GM12878 (cell line): ENCODE data around the gene TMPRSS6. TPM values are rescaled to one million over a fixed set of nuclear protein-coding genes. Genes with fewer than 3 reads are reported as not detected.
A peak's percentile ranks its signal among the peaks of the same experiment; 100 is the strongest.

Experiments
- ATAC-seq: fragments of 200-7000 bp; cut with Tn5 transposase; 3 replicates; pipeline ENCODE4 v1.9.1; 2020; ENCODE audit warnings: mild to moderate bottlenecking, moderate library complexity
- BruUV-seq: library from RNA; stranded (reverse); fragments of 400-500 nt; replicated peaks from 2 replicates; lab custom pipeline; 2021; lab: Mats Ljungman, UMichigan
- CTCF ChIA-PET: fragments of 300-600 bp; sonication (Branson Sonifier 250); formaldehyde crosslinking; extraction: SDS; loops from one replicate; lab custom pipeline; 2021; ENCODE audit warnings: inconsistent platforms; lab: Yijun Ruan, JAX
- POLR2A ChIA-PET: fragments of 350-600 bp; formaldehyde crosslinking; extraction: SDS; loops from one replicate; lab custom pipeline; 2021; ENCODE audit warnings: inconsistent platforms; lab: Charles Lee
- RAD21 ChIA-PET: fragments of 300-600 bp; sonication (Branson Sonifier 250); formaldehyde crosslinking; loops from one replicate; lab custom pipeline; 2023; ENCODE audit warnings: antibody characterized with exemption; ENCODE audit not compliant: unreplicated experiment; lab: Charles Lee
- SMC1A ChIA-PET: fragments of 300-600 bp; sonication (Branson Sonifier 250); formaldehyde crosslinking; loops from one replicate; lab custom pipeline; 2023; ENCODE audit not compliant: unreplicated experiment, uncharacterized antibody; lab: Charles Lee
- DNase-seq: peaks from one replicate; pipeline ENCODE4 v3.0.0-alpha.2; 2011; ENCODE audit warnings: low read depth, low spot score
- FAIRE-seq: peaks from 3 replicates; lab custom pipeline; 2011; peaks lifted over from hg19 to GRCh38; lab: Jason Lieb, UNC
- H2AFZ ChIP-seq: 2 replicates; pipeline ENCODE4 v1.6.0; 2011; ENCODE audit warnings: low read depth, low read length, control low read depth; ENCODE audit not compliant: control insufficient read depth
- H3K27ac ChIP-seq: 2 replicates; pipeline ENCODE4 v1.5.1; 2011; ENCODE audit warnings: control low read depth; ENCODE audit not compliant: control insufficient read depth, insufficient read depth
- H3K27me3 ChIP-seq, 2 experiments: replicated peaks in 1 of 2; 2 replicates each; pipeline versions ENCODE4 v1.6.0 to v1.6.1; 2011; ENCODE audit warnings: low read length in 1 of 2; ENCODE audit not compliant: control insufficient read depth in 2 of 2, insufficient read depth in 2 of 2
- H3K36me3 ChIP-seq, 2 experiments: 2 replicates each; pipeline ENCODE4 v1.5.1; 2011; ENCODE audit warnings: low read length in 1 of 2; ENCODE audit not compliant: control insufficient read depth in 2 of 2, insufficient read depth in 2 of 2
- H3K4me1 ChIP-seq: 2 replicates; pipeline ENCODE4 v1.6.1; 2011; ENCODE audit warnings: mild to moderate bottlenecking, low read length, moderate library complexity, mixed read lengths; ENCODE audit not compliant: control insufficient read depth, insufficient read depth
- H3K4me2 ChIP-seq: 2 replicates; pipeline ENCODE4 v1.6.0; 2011; ENCODE audit warnings: control low read depth; ENCODE audit not compliant: control insufficient read depth, insufficient read depth
- H3K4me3 ChIP-seq: fragments of 200-600 bp; sonication (generic); 2 replicates; pipeline ENCODE4 v1.5.1; 2016
- H3K79me2 ChIP-seq: 2 replicates; pipeline ENCODE4 v1.6.0; 2011; ENCODE audit warnings: low read length; ENCODE audit not compliant: control insufficient read depth, insufficient read depth
- H3K9ac ChIP-seq: 2 replicates; pipeline ENCODE4 v1.8.0; 2011; ENCODE audit warnings: low read length, control low read depth, mixed read lengths; ENCODE audit not compliant: control insufficient read depth, insufficient read depth
- H3K9me3 ChIP-seq: replicated peaks from 3 replicates; pipeline ENCODE4 v1.5.1; 2011; ENCODE audit warnings: mild to moderate bottlenecking, low read length; ENCODE audit not compliant: control insufficient read depth, insufficient read depth
- H4K20me1 ChIP-seq: 2 replicates; pipeline ENCODE4 v1.6.0; 2011; ENCODE audit not compliant: control insufficient read depth, insufficient read depth
- BACH1 ChIP-seq: fragments of 450-650 bp; IDR thresholded peaks from 2 replicates; pipeline ENCODE4 v1.6.1; 2017; ENCODE audit warnings: mild to moderate bottlenecking, borderline replicate concordance
- KLF5 ChIP-seq: fragments of 450-650 bp; IDR thresholded peaks from 2 replicates; pipeline ENCODE4 v1.6.1; 2014; ENCODE audit warnings: mild to moderate bottlenecking; ENCODE audit not compliant: partially characterized antibody
- NBN ChIP-seq: fragments of 450-650 bp; IDR thresholded peaks from 2 replicates; pipeline ENCODE4 v1.6.1; 2016
- SUPT20H ChIP-seq: IDR thresholded peaks from 2 replicates; pipeline ENCODE4 v1.6.1; 2011; ENCODE audit warnings: low read depth, mild to moderate bottlenecking, low read length, moderate library complexity, borderline replicate concordance; ENCODE audit not compliant: control insufficient read depth
- ZNF274 ChIP-seq: IDR thresholded peaks from one replicate; pipeline ENCODE4 v1.8.0; 2011; ENCODE audit not compliant: insufficient read length, insufficient read depth
- WGBS: methylation state at CpG from one replicate; pipeline ENCODE4 v1.1.6; 2016; ENCODE audit warnings: low lambda C conversion rate; ENCODE audit not compliant: insufficient replicate concordance, insufficient coverage; ENCODE audit errors: missing lambda C conversion rate; 5-methylcytosine and 5-hydroxymethylcytosine counted together
- in situ Hi-C: fragments of 300-500 bp; cut with MboI; formaldehyde crosslinking; loops from 9 replicates; pipeline ENCODE4 v1.14.3; 2018; ENCODE audit warnings: mixed read lengths
- intact Hi-C: fragments of 100-400 bp; cut with micrococcal nuclease; formaldehyde crosslinking; loops from one replicate; pipeline ENCODE4 v1.14.2; 2022; ENCODE audit not compliant: unreplicated experiment
- polyA plus RNA-seq, 11 experiments: library from polyadenylated mRNA; depleted of rRNA in 4 of 11; unstranded in 6 of 11; stranded (reverse) in 5 of 11; fragments of >200 nt; fragmentation: Nextera tagmentation in 4 of 11; fragmentation: Illumina TruSeq in 1 of 11; extraction: Ambion mirVana in 4 of 11; extraction: Trizol in 1 of 11; gene quantifications; 1 replicate in 1 of 11; 2 replicates in 10 of 11; pipeline versions ENCODE4 v1.2.1 to v1.2.3, GENCODE V29; 2011 to 2016; ENCODE audit warnings: inconsistent platforms in 2 of 11, missing spikeins in 2 of 11, low read depth in 1 of 11
- total RNA-seq, 4 experiments: library from RNA; depleted of rRNA in 3 of 4; stranded (reverse); fragments of >200 nt in 3 of 4; fragmentation: Illumina TruSeq in 1 of 4; extraction: Trizol in 1 of 4; gene quantifications; 2 replicates each; pipeline versions ENCODE4 v1.2.1 to v1.2.3, GENCODE V29; 2013 to 2021
- TF ChIP-seq, protein P1 (sequence below): IDR thresholded peaks from 2 replicates; pipeline ENCODE4 v1.6.1; 2011; ENCODE audit warnings: borderline replicate concordance, low read depth, mild to moderate bottlenecking, moderate library complexity, mixed read lengths, low read length; ENCODE audit not compliant: insufficient read depth; ENCODE audit errors: extremely low read length
- TF ChIP-seq, protein P2 (sequence below): fragments of 450-650 bp; IDR thresholded peaks from 2 replicates; pipeline ENCODE4 v1.6.1; 2016; ENCODE audit warnings: mild to moderate bottlenecking
- TF ChIP-seq, protein P3 (sequence below), 3 experiments: IDR thresholded peaks in 2 of 3; conservative IDR thresholded peaks in 1 of 3; 2 replicates each; pipeline ENCODE4 v1.5.1; 2011; ENCODE audit warnings: low read depth in 3 of 3, low read length in 3 of 3, mild to moderate bottlenecking in 3 of 3, control low read depth in 2 of 3, moderate library complexity in 2 of 3, inconsistent platforms in 1 of 3, mixed read lengths in 1 of 3; ENCODE audit not compliant: control insufficient read depth in 2 of 3, insufficient read depth in 1 of 3; ENCODE audit errors: extremely low read depth in 1 of 3

Gene TMPRSS6
- total and polyA plus RNA-seq, 10 of the 15 experiments (the other 5 are each of a cell fraction or from before 2014, with no cell fraction given), result 0.06 to 0.69 (median 0.19) TPM; not detected in 6

DNA sequence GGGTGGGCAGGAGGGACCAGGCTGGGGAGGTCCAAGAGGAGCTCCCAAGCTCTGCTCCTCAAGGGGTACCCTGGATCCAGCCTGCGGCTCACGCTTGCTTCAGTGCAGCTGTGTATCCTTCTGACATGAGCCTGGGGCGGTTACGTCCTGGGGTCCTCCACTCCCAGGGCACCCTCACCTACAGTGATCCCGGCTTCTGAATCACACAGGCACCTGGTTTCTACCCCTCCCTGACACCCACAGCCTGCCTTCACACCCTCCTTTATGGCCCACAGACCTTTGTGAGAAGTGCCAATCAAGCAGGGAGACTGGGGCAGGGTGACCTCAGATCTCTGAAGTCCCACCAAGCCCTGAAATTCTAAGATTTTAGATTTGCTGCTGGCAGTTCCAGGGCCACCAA lies 88.5 kb downstream of the TMPRSS6 start:
- CTCF ChIA-PET, result interaction anchor here (0.5 to 5.5 kb wide), 15 partner anchors 9 to 473 kb away, joined by 3 to 39 read pairs (median 5); partner anchors contain the start of gene IFT27
- FAIRE-seq (no peak), DNase-seq (no peak), ATAC-seq (no peak)
- TF ChIP-seq KLF5 (no peak), BACH1 (no peak), NBN (no peak), SUPT20H (no peak), ZNF274 (no peak)
- TF ChIP-seq, protein P1, sequence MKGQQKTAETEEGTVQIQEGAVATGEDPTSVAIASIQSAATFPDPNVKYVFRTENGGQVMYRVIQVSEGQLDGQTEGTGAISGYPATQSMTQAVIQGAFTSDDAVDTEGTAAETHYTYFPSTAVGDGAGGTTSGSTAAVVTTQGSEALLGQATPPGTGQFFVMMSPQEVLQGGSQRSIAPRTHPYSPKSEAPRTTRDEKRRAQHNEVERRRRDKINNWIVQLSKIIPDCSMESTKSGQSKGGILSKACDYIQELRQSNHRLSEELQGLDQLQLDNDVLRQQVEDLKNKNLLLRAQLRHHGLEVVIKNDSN, result no peak
- TF ChIP-seq, protein P2, sequence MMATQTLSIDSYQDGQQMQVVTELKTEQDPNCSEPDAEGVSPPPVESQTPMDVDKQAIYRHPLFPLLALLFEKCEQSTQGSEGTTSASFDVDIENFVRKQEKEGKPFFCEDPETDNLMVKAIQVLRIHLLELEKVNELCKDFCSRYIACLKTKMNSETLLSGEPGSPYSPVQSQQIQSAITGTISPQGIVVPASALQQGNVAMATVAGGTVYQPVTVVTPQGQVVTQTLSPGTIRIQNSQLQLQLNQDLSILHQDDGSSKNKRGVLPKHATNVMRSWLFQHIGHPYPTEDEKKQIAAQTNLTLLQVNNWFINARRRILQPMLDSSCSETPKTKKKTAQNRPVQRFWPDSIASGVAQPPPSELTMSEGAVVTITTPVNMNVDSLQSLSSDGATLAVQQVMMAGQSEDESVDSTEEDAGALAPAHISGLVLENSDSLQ, result peak; percentile 40; the same call in 1 of the 2 replicates
- TF ChIP-seq, protein P3, sequence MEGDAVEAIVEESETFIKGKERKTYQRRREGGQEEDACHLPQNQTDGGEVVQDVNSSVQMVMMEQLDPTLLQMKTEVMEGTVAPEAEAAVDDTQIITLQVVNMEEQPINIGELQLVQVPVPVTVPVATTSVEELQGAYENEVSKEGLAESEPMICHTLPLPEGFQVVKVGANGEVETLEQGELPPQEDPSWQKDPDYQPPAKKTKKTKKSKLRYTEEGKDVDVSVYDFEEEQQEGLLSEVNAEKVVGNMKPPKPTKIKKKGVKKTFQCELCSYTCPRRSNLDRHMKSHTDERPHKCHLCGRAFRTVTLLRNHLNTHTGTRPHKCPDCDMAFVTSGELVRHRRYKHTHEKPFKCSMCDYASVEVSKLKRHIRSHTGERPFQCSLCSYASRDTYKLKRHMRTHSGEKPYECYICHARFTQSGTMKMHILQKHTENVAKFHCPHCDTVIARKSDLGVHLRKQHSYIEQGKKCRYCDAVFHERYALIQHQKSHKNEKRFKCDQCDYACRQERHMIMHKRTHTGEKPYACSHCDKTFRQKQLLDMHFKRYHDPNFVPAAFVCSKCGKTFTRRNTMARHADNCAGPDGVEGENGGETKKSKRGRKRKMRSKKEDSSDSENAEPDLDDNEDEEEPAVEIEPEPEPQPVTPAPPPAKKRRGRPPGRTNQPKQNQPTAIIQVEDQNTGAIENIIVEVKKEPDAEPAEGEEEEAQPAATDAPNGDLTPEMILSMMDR (IDR thresholded peaks at IDR 0.05 in 2 of 3, conservative IDR thresholded peaks at IDR 0.05 in 1 of 3; ENCODE audit: control insufficient read depth in 2 of 3, extremely low read depth in 1 of 3, insufficient read depth in 1 of 3, low read depth in 3 of 3, low read length in 3 of 3), result no peak
- no peak overlapping the region for H3K9ac ChIP-seq
- no peaks in the 10 kb centered on the region; a peak in 1 of 4 replicates for H3K36me3 ChIP-seq
- POLR2A ChIA-PET, result no interaction called here
- H4K20me1 ChIP-seq, result no peaks in the 10 kb centered on the region
- no peak overlapping the region for H3K27ac ChIP-seq
- in situ Hi-C loops (no loop called here), intact Hi-C loops (no loop called here)
- 86% methylated on average over 5 of the region's 5 CpGs for WGBS
- SMC1A ChIA-PET, result interaction anchor here (0.5 to 1.2 kb wide), 4 partner anchors 24 to 239 kb away, joined by 3 to 5 read pairs (median 3); partner anchors contain the start of gene NCF4
- H3K4me3 ChIP-seq, result no peak overlapping the region; the same call in 1 of the 2 replicates
- RAD21 ChIA-PET, result no interaction called here
- H2AFZ ChIP-seq, result no peak overlapping the region
- no peak overlapping the region for H3K4me2 ChIP-seq
- H3K27me3 ChIP-seq, result no peaks in the 10 kb centered on the region
- peaks cover 2% of the 10 kb centered on the region; the same call in 1 of the 2 replicates for H3K79me2 ChIP-seq
- peaks cover 8% of the 10 kb centered on the region for H3K4me1 ChIP-seq
- BruUV-seq, result no TSS peak
- H3K9me3 ChIP-seq, result no peaks in the 10 kb centered on the region
